Loucy (cell line): Measurements from ENCODE around the gene PBLD.

Experiments
- H2AFZ ChIP-seq: fragments of 200-600 bp; sonication (generic); 2 replicates; pipeline ENCODE4 v1.6.0; 2016; ENCODE audit warnings: antibody characterized with exemption, mild to moderate bottlenecking, low read length, moderate library complexity
- H3F3A ChIP-seq: fragments of 200-600 bp; 2 replicates; pipeline ENCODE4 v1.6.0; 2016; ENCODE audit warnings: antibody characterized with exemption, low read depth, mild to moderate bottlenecking
- H3K27me3 ChIP-seq: fragments of 200-600 bp; sonication (generic); 2 replicates; pipeline ENCODE4 v1.6.1; 2014; ENCODE audit warnings: low read length, mild to moderate bottlenecking; ENCODE audit not compliant: insufficient read depth, poor library complexity, severe bottlenecking
- H3K36me3 ChIP-seq: fragments of 200-600 bp; sonication (generic); 2 replicates; pipeline ENCODE4 v1.6.1; 2016; ENCODE audit warnings: low read length; ENCODE audit not compliant: insufficient read depth
- H3K4me1 ChIP-seq: fragments of 200-600 bp; sonication (generic); 2 replicates; pipeline ENCODE4 v1.5.1; 2014; ENCODE audit warnings: low read length, mild to moderate bottlenecking; ENCODE audit not compliant: insufficient read depth, poor library complexity, severe bottlenecking
- H3K4me2 ChIP-seq: fragments of 200-600 bp; sonication (generic); 2 replicates; pipeline ENCODE4 v1.6.0; 2014; ENCODE audit warnings: antibody characterized with exemption, low read length, low read depth, mild to moderate bottlenecking; ENCODE audit not compliant: poor library complexity, severe bottlenecking
- H3K4me3 ChIP-seq: fragments of 200-600 bp; sonication (generic); 2 replicates; pipeline ENCODE4 v1.5.1; 2014; ENCODE audit warnings: low read length, mild to moderate bottlenecking, mixed read lengths; ENCODE audit not compliant: poor library complexity, severe bottlenecking
- H3K79me2 ChIP-seq: fragments of 200-600 bp; sonication (generic); 2 replicates; pipeline ENCODE4 v1.6.1; 2014; ENCODE audit warnings: low read length; ENCODE audit not compliant: insufficient read depth
- H3K9ac ChIP-seq: fragments of 200-600 bp; sonication (generic); 2 replicates; pipeline ENCODE4 v1.6.0; 2014; ENCODE audit warnings: mild to moderate bottlenecking, low read depth, low read length, moderate library complexity; ENCODE audit not compliant: poor library complexity, severe bottlenecking
- H3K9me2 ChIP-seq: fragments of 200-600 bp; sonication (generic); replicated peaks from 2 replicates; pipeline ENCODE4 v1.6.1; 2016; ENCODE audit warnings: low read depth, low read length, mixed read lengths
- H3K9me3 ChIP-seq: fragments of 200-600 bp; sonication (generic); 2 replicates; pipeline ENCODE4 v1.6.1; 2014; ENCODE audit warnings: mild to moderate bottlenecking, antibody characterized with exemption, low read length, low read depth; ENCODE audit not compliant: insufficient read depth
- H4K20me1 ChIP-seq: fragments of 200-600 bp; sonication (generic); 2 replicates; pipeline ENCODE4 v1.6.0; 2014; ENCODE audit warnings: antibody characterized with exemption, low read length, mild to moderate bottlenecking; ENCODE audit not compliant: insufficient read depth, poor library complexity, severe bottlenecking
- EZH2phosphoT487 ChIP-seq: fragments of 200-600 bp; IDR thresholded peaks from 2 replicates; pipeline ENCODE4 v1.6.1; 2018; ENCODE audit warnings: antibody characterized with exemption, mild to moderate bottlenecking, moderate library complexity, borderline replicate concordance
- TF ChIP-seq, protein P1 (sequence below): fragments of 200-600 bp; sonication (generic); conservative IDR thresholded peaks from 2 replicates; pipeline ENCODE4 v1.5.1; 2014; ENCODE audit warnings: mild to moderate bottlenecking, antibody characterized with exemption, low read length

Gene PBLD

DNA sequence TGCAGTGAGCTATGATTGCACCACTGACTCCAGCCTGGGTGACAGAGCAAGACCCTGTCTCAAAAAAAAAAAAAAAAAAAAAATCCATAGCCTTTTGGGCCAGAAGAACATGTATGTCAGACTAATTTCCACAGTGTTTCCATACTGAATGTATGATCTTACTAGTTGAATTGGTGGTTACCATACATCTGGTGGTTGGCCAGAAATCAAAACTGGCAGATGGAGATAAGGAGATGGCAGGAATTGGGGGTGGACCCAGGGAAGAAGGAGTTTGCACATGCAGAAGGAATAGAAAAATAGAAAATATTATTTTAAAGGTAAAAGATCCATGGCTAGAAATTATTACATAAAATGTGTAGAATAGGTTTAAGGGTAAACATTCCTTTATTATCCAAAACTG is 97.1 kb downstream of the PBLD start:
- Histone ChIP-seq H3F3A (no peaks in the 10 kb centered on the region), H3K4me1 (peaks cover 10% of the 10 kb centered on the region), H3K9me2 (no peaks in the 10 kb centered on the region), H2AFZ (no peak overlapping the region), H3K9me3 (no peaks in the 10 kb centered on the region), H3K4me3 (no peak overlapping the region), H3K27me3 (no peaks in the 10 kb centered on the region), H4K20me1 (no peaks in the 10 kb centered on the region), H3K36me3 (no peaks in the 10 kb centered on the region), H3K4me2 (no peak overlapping the region), H3K79me2 (no peaks in the 10 kb centered on the region), H3K9ac (no peak overlapping the region)
- TF ChIP-seq, protein P1, sequence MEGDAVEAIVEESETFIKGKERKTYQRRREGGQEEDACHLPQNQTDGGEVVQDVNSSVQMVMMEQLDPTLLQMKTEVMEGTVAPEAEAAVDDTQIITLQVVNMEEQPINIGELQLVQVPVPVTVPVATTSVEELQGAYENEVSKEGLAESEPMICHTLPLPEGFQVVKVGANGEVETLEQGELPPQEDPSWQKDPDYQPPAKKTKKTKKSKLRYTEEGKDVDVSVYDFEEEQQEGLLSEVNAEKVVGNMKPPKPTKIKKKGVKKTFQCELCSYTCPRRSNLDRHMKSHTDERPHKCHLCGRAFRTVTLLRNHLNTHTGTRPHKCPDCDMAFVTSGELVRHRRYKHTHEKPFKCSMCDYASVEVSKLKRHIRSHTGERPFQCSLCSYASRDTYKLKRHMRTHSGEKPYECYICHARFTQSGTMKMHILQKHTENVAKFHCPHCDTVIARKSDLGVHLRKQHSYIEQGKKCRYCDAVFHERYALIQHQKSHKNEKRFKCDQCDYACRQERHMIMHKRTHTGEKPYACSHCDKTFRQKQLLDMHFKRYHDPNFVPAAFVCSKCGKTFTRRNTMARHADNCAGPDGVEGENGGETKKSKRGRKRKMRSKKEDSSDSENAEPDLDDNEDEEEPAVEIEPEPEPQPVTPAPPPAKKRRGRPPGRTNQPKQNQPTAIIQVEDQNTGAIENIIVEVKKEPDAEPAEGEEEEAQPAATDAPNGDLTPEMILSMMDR, result no peak
- no peak for TF ChIP-seq EZH2phosphoT487

DNA sequence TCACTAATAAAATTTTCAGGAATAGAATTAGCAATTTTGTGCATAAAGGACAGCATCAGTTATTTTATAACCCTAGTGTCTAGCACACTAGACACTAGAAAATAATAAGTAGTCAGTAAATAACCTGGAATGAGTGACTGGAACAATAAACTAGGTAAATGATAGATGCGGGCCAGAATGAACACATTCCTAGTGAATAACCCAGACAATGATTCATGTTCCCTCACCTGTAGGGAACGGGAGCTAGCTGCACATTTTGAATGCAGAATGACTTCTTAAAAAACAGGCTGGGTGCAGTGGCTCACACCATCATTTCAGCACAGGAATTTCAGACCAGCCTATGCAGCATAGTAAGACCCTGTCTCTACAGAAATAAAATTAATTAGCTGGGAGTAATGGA is 97.6 kb downstream of the PBLD start:
- Histone ChIP-seq H3K27me3 (no peaks in the 10 kb centered on the region), H3K4me3 (no peak overlapping the region), H3K79me2 (no peaks in the 10 kb centered on the region), H3K9me2 (no peaks in the 10 kb centered on the region), H3K36me3 (no peaks in the 10 kb centered on the region), H3F3A (no peaks in the 10 kb centered on the region), H3K9ac (no peak overlapping the region), H3K4me2 (no peak overlapping the region), H3K4me1 (peaks cover 10% of the 10 kb centered on the region), H4K20me1 (no peaks in the 10 kb centered on the region), H3K9me3 (no peaks in the 10 kb centered on the region), H2AFZ (no peak overlapping the region)
- TF ChIP-seq, protein P1, result no peak

DNA sequence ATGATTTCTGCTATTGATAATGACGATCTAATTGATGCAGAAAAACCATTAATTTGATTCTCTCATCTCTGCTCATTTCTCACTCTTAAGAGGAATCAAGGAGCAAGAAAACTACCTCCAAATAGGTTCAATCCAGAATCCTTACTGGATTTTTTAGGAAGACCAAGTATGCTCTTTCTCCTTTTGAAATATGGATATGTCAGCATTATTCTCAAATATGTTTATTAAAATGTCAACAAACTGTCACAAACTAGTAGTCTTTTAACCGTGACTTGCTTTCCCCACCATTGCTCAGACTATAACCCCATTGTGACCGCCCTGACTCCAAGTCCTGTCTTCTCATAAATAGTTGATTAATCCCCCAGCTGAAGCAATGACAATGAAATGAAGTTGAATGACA is 99.7 kb downstream of the PBLD start:
- Histone ChIP-seq H3K27me3 (no peaks in the 10 kb centered on the region), H3K36me3 (no peaks in the 10 kb centered on the region), H3K9me2 (no peaks in the 10 kb centered on the region)

More for the DNA sequence above, 99.7 kb downstream of the PBLD start:
- no peak overlapping the region for H2AFZ ChIP-seq
- H3K4me1 ChIP-seq, result peaks cover 10% of the 10 kb centered on the region
- H3K4me2 ChIP-seq, result no peak overlapping the region
- no peaks in the 10 kb centered on the region for H3K79me2 ChIP-seq
- no peaks in the 10 kb centered on the region for H4K20me1 ChIP-seq
- no peaks in the 10 kb centered on the region for H3K9me3 ChIP-seq
- H3K4me3 ChIP-seq, result no peak overlapping the region
- no peaks in the 10 kb centered on the region for H3F3A ChIP-seq
- no peak overlapping the region for H3K9ac ChIP-seq
- TF ChIP-seq, protein P1, result no peak
- no peak for TF ChIP-seq EZH2phosphoT487
